GM19397 (cell line): ENCODE data around the gene CDK19.

Experiments
- ATAC-seq: cut with Tn5 transposase; IDR thresholded peaks from one replicate; pipeline ENCODE4 v1.9.1; 2021; ENCODE audit warnings: mild to moderate bottlenecking, moderate library complexity; ENCODE audit not compliant: unreplicated experiment

Gene CDK19

DNA sequence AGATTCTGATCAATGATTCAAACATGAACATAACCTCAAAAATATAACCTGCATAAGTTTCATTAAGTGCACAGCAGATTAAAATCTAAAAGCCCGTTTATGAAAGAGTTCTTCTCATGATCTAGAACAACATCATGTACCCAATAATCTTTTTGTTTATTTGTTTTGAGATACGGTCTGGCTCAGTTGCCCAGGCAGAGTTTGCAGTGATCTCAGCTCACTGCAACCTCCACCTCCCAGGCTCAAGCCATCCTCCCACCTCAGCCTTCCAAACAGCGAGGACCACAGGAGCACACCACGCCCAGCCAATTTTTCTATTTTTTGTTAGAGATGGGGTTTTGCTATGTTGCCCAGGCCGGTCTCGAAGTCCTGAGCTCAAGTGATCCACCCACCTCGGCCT is 149.7 kb downstream of the CDK19 start:
- ATAC-seq = no peak

DNA sequence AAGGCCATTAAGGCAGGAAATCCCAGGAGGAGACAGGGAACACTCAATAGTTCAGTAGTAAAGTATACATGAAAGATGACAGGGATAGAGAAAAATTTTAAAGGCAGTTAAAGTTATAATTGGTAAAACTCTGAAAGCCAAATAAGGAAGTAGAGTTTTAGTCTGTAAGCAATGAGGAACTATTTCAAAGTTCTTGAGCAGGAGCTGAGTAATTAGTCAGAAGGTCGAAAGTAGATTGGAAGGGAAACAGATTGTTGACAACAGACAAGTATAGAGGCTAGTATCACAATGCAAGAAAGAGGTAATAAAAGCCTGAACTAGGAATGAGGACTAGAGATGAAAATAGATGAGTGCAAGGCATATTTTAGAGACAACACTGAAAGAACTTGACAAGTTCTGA is 150.3 kb downstream of the CDK19 start:
- no peak for ATAC-seq

DNA sequence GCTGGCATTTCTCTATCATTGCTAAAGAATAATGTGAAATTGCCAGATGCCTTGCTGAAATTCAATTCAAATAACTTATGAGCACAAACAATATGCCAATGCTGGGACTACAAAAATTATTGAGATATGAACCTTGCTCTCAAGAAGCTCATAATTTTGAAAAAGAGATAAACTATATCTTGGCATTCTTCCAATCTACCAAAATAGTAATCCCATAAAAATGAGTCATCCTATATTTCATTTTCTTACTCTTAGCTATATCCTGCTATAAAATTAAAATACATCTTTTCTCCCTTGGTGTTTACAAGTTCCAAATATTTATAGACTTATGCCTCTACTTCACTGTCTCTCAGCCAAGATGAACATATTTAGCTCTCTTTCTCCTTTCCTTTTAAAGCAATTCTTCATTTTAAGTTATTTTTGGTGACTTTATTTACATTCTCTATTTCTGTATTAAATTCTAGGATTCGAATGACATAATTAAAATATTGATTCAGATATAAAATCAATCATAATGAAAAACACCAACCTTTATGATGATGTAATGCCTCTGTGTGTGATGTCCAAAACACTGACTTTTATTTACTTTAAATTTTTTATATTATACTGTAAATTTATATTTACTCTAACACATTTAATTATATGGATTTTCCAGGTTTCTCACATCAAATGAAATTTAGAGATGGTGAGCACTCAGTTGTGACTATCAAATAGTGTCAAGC is 152.6 kb downstream of the CDK19 start:
- no peak for ATAC-seq

- no peak for ATAC-seq
Measured at GRCh38 chr6:110661414-110661813, 153.9 kb downstream of the CDK19 start.

DNA sequence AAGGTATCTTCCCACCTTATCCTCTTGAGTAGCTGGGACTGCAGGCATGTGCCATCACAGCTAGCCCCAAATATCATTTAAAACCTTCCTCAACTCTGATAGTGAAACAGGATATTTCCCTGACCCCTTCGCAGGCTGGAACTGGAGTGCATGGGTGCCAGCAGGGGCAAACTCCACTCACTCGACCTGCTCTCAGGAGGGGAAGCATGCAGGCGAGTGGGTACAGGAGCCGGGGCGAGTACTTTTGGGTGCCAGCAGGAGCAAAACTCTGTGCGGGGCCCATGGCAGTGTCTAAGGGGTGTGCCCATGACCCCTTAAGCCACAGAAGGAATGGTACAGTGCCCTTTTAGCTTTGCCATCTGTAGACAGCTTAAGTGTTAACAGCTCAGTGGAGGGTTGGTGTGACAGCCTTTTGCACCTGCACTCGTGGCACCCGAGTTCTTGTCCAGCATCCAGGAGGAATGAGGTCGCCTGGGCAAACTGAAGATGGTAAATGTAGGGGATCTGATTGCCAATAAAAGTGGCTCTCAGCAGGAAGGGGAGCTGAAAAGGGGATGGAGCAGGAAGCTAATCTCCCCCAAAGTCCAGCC is 155.1 kb downstream of the CDK19 start:
- ATAC-seq = no peak

DNA sequence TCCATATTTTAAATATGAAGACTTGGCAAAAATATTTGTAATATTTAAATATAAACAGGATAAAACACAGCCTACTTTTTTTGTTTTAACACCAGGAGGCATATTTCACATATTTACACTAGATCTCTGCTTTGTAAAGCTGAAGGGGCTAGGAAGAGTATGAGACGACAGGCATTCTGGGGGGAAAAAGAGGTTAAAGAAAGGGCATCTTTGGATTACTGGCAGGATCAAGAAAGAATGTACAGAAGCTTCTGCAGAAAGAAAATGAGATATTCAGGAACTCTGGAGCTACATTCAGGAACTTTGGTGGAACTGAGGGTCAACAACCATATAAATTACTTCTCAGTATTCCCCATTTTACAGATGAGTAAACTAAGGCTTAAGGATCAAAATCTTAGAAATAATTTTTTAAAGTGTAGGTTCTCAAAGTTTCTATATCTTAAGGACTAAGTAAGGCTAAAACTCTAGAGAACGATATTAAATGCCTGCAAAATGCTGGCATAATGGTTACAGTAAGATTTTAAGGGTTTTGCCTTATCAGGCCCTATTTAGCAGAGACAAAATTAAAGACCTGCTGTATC is 156.5 kb downstream of the CDK19 start:
- ATAC-seq = no peak

GRCh38 chr6:110656492-110656891 is 158.8 kb downstream of the CDK19 start:
- ATAC-seq = no peak

- no peak for ATAC-seq
Measured at GRCh38 chr6:110655821-110656220, 159.4 kb downstream of the CDK19 start.

- ATAC-seq = no peak
Measured at GRCh38 chr6:110654096-110654820, 161.0 kb downstream of the CDK19 start.

GRCh38 chr6:110653381-110653780 is 161.9 kb downstream of the CDK19 start:
- no peak for ATAC-seq

- no peak for ATAC-seq
Measured at GRCh38 chr6:110652520-110652919, 162.7 kb downstream of the CDK19 start.

DNA sequence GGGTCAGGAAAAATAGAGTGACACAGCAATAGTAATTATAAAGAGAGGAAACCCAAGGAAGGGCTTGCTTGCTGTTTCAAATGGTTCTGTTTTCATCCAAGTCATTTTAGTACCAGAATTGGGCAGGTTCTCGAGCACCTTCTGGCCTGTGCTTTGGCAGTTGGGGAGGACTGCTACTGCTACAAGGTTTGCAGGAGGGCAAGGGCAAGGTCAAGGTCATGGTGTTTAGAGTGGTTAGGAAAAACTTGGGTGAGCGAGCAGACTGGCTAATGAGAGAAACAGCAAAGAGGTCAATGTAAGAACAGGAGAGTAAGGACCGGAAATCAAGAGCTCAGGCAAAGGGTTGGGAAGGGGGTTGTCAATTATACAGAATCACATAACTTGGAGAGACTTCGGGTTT is 164.5 kb downstream of the CDK19 start:
- ATAC-seq = no peak

DNA sequence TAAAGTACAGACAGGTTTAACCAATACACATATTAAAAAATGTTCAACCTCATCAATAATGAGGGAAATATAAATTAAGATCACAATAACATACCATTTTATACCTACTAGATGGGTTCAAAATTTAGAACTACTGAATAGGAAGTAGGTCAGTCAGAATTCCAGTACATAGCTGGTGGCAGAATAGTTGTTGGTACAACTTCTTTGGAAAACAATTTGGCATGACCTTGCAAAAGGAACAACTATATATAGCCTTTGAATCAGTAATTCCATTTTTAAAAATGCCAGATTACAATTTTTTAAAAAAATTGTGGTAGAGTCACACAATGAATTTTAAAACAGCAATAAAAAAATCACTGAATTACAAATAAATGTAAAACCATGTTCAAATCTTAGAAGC is 165.6 kb downstream of the CDK19 start:
- ATAC-seq = no peak

GRCh38 chr6:110646951-110647910 is 168.0 kb downstream of the CDK19 start:
- no peak for ATAC-seq

DNA sequence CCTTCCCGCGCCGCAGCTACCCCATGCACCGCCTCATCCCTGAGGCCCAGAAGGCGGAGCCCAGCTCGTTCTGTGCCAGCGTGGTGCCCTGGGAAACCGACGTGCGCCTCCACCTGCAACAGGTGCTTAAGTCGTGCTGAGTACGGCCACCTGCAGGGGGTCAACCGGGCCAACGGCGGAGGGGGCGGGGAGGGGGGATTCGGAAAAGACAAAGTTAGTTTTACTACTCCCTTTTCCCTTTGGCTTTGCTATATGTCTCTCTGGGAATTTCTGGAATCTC is 168.9 kb downstream of the CDK19 start:
- ATAC-seq = no peak

DNA sequence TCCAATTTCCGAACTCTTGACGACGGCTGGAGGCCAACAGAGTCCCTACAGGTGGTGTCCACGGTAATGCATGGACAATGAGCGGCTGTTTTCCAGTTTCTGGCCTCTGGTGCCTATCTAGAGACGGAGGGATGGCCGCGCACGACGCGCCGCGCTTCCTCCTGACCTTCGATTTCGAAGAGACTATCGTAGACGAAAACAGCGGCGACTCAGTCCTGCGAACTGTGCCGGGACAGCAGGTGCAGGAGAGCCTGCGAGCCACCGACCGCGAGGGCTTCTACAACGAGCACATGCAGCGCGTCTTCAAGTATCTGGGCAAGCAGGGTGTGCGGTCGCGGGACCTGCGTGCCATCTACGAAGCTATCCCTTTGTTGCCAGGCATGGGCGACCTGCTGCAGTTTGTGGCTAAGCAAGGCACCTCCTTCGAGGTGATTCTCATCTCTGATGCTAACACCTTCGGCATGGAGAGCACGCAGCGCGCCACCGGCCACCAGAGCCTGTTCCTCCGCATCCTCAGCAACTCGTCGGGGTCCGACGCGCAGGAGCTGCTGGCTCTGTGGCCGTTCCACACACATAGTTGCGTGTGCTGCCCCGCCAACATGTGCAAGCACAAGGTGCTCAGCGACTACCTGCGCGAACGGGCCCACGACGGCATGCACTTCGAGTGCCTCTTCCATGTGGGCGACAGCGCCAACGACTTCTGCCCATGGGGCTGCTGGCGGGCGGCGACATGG is 169.4 kb downstream of the CDK19 start:
- no peak for ATAC-seq

DNA sequence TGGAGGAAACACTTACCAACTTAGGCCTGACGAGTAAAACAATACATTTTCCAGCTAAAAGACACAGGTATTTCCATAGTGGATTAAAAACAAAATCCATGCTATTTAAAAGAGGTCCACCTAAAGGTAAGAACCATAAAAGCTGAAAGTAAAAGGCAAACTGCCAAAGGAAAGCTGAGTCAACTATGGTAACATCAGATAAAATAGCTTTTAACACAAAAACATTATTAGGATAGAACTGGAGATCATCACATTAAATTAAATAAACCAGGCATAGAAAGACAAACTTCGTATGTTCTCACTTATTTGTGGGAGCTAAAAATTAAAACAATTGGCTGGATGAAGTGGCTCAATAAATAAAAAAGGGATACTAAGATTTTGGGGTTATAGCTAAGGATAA is 172.1 kb downstream of the CDK19 start:
- no peak for ATAC-seq

DNA sequence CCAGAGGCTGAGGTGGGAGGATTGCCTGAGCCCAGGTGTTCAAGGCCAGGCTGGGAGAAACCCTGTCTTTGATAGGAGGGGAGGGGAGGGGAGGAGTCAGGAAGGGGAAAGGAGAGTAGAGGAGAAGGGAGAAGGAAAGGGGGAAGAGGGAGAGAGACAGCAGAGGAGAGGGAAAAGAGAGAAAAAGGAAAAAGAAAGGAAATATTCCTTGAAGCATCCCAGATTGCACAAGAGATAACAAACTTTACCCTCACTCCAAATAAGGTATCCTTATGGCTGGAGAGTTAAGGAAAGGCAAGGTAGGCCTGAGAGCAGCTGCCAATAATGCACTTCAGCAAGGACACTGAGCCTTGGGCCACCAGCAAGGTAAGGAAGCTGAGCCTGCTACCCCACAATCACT is 172.6 kb downstream of the CDK19 start:
- ATAC-seq = no peak

DNA sequence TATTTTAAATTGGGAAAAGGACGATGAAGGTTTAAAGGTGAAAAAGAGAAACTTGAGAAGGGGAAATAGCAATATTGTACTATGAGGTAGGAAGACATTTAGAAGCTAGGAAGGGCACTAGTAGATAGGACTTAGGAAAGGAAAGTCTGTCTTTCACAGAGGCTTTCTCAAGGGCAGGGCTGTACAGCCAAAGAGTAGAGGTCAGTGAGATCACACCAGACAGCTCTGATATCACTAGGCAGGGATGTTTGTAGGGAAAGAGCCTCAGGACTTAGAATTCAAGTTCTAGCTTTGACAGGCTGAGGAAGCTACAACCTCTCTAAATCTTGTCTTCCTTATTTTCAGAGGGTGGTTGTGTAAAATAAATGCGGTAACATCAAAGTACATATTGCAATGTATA is 178.5 kb downstream of the CDK19 start:
- no peak for ATAC-seq

DNA sequence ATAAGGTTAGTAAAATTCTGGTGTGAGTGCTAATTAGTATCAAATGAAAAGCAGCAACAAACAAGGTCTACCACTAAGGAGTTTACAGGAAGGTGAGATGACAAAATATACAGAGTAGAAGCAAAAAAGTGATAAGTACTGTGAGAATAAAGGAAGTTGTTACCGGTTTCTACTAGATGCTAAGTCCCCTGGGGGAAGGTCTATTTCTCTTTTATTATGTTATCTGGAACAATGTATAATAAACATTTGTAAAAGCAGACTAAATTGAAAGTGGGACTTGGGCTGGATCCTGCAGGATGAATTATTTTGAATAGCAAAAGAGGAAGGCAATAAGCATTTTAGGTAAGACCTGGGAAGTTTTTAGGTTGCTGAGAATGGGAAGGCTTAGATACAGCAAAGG is 180.2 kb downstream of the CDK19 start:
- no peak for ATAC-seq
